ENCODE results near the gene GJD3. TPM values are rescaled to one million over a fixed set of nuclear protein-coding genes. Genes with fewer than 3 reads are reported as not detected.

GJD3 gene
- total and polyA plus RNA-seq, 9 of the 15 experiments (the other 6 are each of a cell fraction or from before 2014, with no cell fraction given) = 0.17 to 0.38 TPM; not detected in 7

DNA sequence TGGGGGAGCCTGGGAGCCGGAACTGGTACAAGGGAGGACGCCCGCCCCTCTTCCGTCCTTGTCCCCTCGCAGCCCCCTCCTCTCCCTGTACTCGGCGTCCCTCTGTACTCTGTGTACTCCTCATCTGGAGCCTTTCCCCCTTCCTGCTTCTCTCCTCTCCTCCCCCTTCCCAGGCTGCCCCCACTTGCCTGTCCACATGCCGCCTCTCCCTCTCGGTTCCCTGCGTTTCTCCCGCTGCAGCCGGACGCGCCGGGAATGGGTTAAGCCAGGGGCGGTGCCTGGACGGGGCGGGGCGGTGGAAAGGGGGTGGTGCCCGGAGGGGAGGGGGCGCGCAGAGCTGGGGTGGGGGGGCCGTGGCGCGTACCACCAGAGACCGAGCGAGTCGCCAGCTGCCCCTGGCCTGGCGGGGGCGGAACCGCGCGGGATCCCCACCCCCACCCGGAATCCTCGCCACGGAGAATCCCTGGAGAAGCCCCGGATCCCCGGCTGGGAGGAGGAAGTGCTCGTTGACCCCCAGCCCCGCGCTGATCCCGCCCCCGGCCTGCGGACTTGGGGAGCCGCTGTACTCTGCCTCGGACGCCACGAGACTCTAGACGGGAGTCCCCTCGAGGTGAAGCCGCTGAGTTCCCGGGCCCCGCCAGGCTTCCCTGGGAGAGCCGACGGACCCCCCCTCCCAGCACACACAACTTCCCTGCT lies 22.6 kb downstream of the GJD3 start (continued):
- TF ChIP-seq, protein P1, sequence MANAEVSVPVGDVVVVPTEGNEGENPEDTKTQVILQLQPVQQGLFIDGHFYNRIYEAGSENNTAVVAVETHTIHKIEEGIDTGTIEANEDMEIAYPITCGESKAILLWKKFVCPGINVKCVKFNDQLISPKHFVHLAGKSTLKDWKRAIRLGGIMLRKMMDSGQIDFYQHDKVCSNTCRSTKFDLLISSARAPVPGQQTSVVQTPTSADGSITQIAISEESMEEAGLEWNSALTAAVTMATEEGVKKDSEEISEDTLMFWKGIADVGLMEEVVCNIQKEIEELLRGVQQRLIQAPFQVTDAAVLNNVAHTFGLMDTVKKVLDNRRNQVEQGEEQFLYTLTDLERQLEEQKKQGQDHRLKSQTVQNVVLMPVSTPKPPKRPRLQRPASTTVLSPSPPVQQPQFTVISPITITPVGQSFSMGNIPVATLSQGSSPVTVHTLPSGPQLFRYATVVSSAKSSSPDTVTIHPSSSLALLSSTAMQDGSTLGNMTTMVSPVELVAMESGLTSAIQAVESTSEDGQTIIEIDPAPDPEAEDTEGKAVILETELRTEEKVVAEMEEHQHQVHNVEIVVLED (CRISPR knock-in tag; IDR thresholded peaks at IDR 0.05) = no peak
- TF ChIP-seq RHOXF2B (CRISPR knock-in tag; conservative IDR thresholded peaks at IDR 0.05) = no peak
- no peak for TF ChIP-seq ZSCAN32 (CRISPR knock-in tag; IDR thresholded peaks at IDR 0.05)
- TF ChIP-seq NR2C1 (IDR thresholded peaks at IDR 0.05) = 0 out of 2 replicates have a peak, but pooled peaks have one; percentile 30
- TF ChIP-seq NR2C1 (tag; IDR thresholded peaks at IDR 0.05) = no peak
- TF ChIP-seq TBP (optimal IDR thresholded peaks at IDR 0.05; ENCODE audit: low read depth, low read length) = no peak
- TF ChIP-seq VEZF1 (CRISPR knock-in tag; IDR thresholded peaks at IDR 0.05) = peak; percentile 72; the same call in 1 of the 2 replicates
- no peak for TF ChIP-seq STAT5A (IDR thresholded peaks at IDR 0.05; ENCODE audit: borderline replicate concordance, low read length)
- no peak for TF ChIP-seq CC2D1A (IDR thresholded peaks at IDR 0.05)
- no peak for TF ChIP-seq ETS2 (tag; IDR thresholded peaks at IDR 0.05; ENCODE audit: borderline replicate concordance, poor library complexity, severe bottlenecking)
- no peak for TF ChIP-seq MAX (CRISPR knock-in tag; IDR thresholded peaks at IDR 0.05)
- TF ChIP-seq E2F4 (CRISPR knock-in tag; IDR thresholded peaks at IDR 0.05; ENCODE audit: low read depth) = no peak
- TF ChIP-seq SMAD4 (CRISPR knock-in tag; conservative IDR thresholded peaks at IDR 0.05) = no peak
- no peak for TF ChIP-seq DNMT1 (IDR thresholded peaks at IDR 0.05)
- no peak for TF ChIP-seq SP1 (CRISPR knock-in tag; IDR thresholded peaks at IDR 0.05)
- no peak for TF ChIP-seq BCOR (IDR thresholded peaks at IDR 0.05)
- no peak for TF ChIP-seq ZKSCAN3 (CRISPR knock-in tag; IDR thresholded peaks at IDR 0.05)
- no peak for TF ChIP-seq FOXA1 (IDR thresholded peaks at IDR 0.05; ENCODE audit: borderline replicate concordance)
- TF ChIP-seq ZFP30 (CRISPR knock-in tag; IDR thresholded peaks at IDR 0.05; ENCODE audit: borderline replicate concordance) = no peak
- TF ChIP-seq SIN3A (IDR thresholded peaks at IDR 0.05; ENCODE audit: borderline replicate concordance in 2 of 2, control insufficient read depth in 1 of 2, low read depth in 2 of 2, low read length in 2 of 2) = 0 out of 4 replicates have a peak, but pooled peaks of 1 of the 2 experiments have one; percentile 19
- TF ChIP-seq, protein P2, sequence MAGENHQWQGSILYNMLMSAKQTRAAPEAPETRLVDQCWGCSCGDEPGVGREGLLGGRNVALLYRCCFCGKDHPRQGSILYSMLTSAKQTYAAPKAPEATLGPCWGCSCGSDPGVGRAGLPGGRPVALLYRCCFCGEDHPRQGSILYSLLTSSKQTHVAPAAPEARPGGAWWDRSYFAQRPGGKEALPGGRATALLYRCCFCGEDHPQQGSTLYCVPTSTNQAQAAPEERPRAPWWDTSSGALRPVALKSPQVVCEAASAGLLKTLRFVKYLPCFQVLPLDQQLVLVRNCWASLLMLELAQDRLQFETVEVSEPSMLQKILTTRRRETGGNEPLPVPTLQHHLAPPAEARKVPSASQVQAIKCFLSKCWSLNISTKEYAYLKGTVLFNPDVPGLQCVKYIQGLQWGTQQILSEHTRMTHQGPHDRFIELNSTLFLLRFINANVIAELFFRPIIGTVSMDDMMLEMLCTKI (IDR thresholded peaks at IDR 0.05; ENCODE audit: partially characterized antibody) = no peak
- no peak for TF ChIP-seq HIVEP1 (CRISPR knock-in tag; IDR thresholded peaks at IDR 0.05)
- TF ChIP-seq MCM3 (IDR thresholded peaks at IDR 0.05) = no peak
- no peak for TF ChIP-seq CHCHD3 (CRISPR knock-in tag; IDR thresholded peaks at IDR 0.05)

Data from K562 (cell line).